ENCODE measurements around the gene RHEX.

Gene RHEX

DNA sequence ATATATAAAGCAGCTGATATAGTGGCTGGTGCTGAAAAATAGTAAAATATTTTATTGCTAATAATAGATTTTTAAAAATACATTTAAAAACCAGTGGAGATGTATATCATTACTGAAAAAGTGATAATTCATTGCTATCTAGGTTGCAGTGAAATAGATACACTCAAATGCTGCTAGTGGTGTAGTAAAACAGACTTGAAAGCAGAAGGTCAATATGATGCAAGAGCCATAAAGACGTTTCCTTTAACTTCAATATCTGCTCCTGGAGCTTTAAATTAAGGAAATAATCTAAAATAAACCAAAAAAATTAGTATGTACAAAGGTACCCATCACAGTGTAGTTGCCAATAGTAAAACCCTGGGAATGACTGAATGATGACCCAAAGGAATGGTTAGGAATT lies 26.2 kb downstream of the RHEX start:
- H3K4me3 ChIP-seq (ENCODE audit: low read length) = no peak overlapping the region
- no peak for TF ChIP-seq ZNF274 (IDR thresholded peaks at IDR 0.05; ENCODE audit: low read depth, low read length)

GRCh38 chr1:206080026-206080820 lies 27.2 kb downstream of the RHEX start:
- no peak for TF ChIP-seq ZNF274 (IDR thresholded peaks at IDR 0.05; ENCODE audit: low read depth, low read length)
- H3K4me3 ChIP-seq (ENCODE audit: low read length) = no peak overlapping the region

GRCh38 chr1:206081856-206082255 lies 28.9 kb downstream of the RHEX start:
- no peak overlapping the region for H3K4me3 ChIP-seq (ENCODE audit: low read length)
- no peak for TF ChIP-seq ZNF274 (IDR thresholded peaks at IDR 0.05; ENCODE audit: low read depth, low read length)

- no peak for TF ChIP-seq ZNF274 (IDR thresholded peaks at IDR 0.05; ENCODE audit: low read depth, low read length)
- H3K4me3 ChIP-seq (ENCODE audit: low read length) = no peak overlapping the region
Observed at GRCh38 chr1:206082831-206083695, 30.1 kb downstream of the RHEX start.

DNA sequence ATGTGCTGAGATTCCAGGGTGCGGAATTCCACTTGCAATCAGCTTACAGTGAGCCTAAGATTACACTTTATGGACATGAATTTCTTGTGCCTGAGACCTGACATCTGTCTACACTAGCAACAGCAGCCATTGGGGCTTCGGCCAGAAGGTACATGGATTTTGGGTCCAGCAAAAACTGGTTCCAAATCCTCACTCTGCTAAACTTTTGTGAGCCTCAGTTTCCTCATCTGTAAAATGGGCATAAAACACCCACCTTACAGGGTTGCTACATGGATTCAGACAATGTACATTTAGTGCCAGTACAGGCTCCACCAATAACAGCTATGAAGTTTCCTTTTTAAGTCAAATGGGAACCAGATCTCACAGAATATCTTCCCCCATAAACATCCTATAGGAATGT lies 30.8 kb downstream of the RHEX start:
- H3K4me3 ChIP-seq (ENCODE audit: low read length) = no peak overlapping the region
- TF ChIP-seq ZNF274 (IDR thresholded peaks at IDR 0.05; ENCODE audit: low read depth, low read length) = no peak

GRCh38 chr1:206087091-206087490 lies 34.1 kb downstream of the RHEX start:
- H3K4me3 ChIP-seq (ENCODE audit: low read length) = no peak overlapping the region
- no peak for TF ChIP-seq ZNF274 (IDR thresholded peaks at IDR 0.05; ENCODE audit: low read depth, low read length)

- TF ChIP-seq ZNF274 (IDR thresholded peaks at IDR 0.05; ENCODE audit: low read depth, low read length) = no peak
Observed at GRCh38 chr1:206089341-206089740, 36.4 kb downstream of the RHEX start.

DNA sequence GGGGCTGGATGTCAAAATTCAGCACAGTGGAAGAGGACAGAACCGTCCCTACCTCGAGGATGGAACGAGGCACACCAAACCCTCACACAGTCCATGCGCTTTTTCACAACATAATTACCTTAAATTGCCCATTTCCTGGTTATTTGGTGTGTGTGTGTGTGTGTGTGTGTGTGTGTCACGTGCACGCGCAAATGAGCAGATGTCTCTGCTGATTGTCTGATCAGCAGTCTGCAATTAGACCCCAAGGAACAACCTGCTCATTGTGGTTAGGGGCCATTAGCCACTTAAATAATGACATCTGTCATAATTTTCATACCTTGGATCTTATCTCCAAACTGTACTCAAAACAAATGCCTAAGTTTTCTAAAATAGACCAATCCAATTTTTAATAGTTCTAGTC lies 41.1 kb downstream of the RHEX start:
- no peak for TF ChIP-seq ZNF274 (IDR thresholded peaks at IDR 0.05; ENCODE audit: low read depth, low read length)
- no peak overlapping the region for H3K4me3 ChIP-seq (ENCODE audit: low read length)

More at GRCh38 chr1:206089341-206089740, 36.4 kb downstream of the RHEX start:
- H3K4me3 ChIP-seq (ENCODE audit: low read length) = no peak overlapping the region

DNA sequence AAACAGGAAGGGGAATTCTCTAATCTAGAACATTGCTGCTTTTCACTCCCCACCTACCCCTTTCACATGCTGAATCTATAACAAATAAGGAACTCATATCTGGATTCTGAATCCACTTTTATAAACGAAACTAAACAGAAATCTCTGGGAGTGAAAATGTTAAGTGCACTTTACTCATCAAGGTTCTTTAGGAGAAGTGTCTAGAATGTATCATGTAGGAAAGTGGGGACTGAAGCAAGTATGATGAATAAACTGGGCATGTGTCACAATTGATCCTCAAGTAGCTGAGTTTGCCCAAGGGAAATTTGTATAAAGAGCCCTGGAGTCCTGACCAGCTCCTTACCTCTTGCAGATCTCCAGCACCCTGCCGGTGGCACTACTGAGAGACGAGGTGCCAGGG lies 44.4 kb downstream of the RHEX start:
- no peak for TF ChIP-seq ZNF274 (IDR thresholded peaks at IDR 0.05; ENCODE audit: low read depth, low read length)
- no peak overlapping the region for H3K4me3 ChIP-seq (ENCODE audit: low read length)

DNA sequence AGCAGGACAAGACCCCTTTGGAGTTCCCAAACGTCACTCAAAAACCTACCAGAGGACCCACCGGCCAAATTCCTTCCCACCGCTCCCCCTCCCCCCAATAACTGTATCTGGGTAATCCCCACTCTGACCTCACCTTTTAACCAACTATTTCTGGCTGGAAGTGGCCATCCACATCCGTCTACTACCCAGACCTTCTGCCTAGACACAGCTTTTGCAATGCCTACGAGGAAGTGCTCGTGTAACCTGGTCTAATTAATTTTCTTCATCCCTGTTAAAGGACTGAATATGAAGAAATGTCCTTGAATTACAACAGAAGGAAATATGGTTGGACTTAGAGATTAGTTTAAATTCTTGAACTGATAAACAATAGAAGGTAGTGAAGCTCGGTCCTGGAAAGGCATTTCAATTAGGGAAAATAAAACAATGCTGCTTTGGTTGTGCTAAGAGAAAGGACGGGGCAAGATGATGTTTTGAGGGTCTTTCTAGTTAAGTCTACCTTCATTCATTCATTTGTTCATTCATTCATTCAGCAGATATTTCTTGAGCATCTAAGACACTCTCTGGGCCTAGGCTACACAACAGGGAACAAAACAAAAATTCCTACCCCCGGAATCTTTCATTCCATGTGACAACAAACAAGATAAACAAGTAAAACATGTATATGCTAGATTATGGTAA lies 45.4 kb downstream of the RHEX start:
- TF ChIP-seq ZNF274 (IDR thresholded peaks at IDR 0.05; ENCODE audit: low read depth, low read length) = no peak

DNA sequence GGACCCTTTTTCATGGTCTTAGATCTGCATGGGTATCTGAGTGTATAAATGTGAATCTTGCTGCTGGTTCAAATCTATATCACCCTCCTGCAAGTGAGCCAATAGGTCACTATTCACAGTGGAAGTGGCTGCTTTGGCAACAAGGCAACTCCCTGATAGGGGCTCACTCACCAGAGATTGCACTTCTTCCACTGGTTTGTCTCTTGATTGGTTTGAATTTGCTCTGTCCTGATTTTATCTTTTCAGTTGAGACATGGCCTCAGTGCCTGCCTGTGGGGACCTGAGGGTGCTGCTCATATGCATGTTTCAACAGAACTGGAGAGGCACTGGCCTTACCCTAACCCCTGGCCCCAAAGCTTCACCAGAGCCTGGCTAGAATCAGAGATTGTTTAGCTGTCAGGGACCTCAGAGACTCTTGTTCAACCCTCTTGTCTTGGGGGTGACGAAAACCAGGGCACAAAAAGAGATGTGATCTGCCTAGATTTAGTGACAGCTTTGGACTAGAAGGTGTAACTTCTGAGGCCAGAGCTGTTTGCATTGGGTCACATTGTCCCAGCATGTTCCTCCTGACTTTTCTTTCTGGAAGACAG lies 47.3 kb downstream of the RHEX start:
- TF ChIP-seq ZNF274 (IDR thresholded peaks at IDR 0.05; ENCODE audit: low read depth, low read length) = no peak
- no peak overlapping the region for H3K4me3 ChIP-seq (ENCODE audit: low read length)

More for the DNA sequence above, 45.4 kb downstream of the RHEX start:
- no peak overlapping the region for H3K4me3 ChIP-seq (ENCODE audit: low read length)

- TF ChIP-seq ZNF274 (IDR thresholded peaks at IDR 0.05; ENCODE audit: low read depth, low read length) = no peak
- H3K4me3 ChIP-seq (ENCODE audit: low read length) = no peak overlapping the region
Observed at GRCh38 chr1:206101351-206102045, 48.5 kb downstream of the RHEX start.

- no peak for TF ChIP-seq ZNF274 (IDR thresholded peaks at IDR 0.05; ENCODE audit: low read depth, low read length)
- H3K4me3 ChIP-seq (ENCODE audit: low read length) = no peak overlapping the region
Observed at GRCh38 chr1:206102292-206102936, 49.4 kb downstream of the RHEX start.
